ENCODE data around the gene MMD2.

The MMD2 gene

DNA sequence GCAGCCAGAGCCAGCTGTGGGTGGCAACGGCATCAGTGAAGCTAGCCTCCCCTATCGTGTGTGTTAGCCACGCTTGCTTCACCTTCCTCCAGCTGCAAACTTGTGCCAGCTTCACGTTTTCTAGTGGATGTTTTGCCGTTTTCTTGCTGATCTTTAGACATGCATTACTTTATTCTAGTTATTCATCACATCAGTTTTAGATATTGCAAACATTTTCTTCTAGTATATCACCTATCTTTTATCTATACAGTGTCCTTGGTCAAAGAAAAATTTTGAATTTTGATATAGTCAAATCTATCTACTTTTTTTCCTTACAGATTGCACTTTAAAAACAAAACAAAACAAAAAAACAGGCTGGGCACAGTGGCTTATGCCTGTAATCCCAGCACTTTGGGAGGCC is 90.5 kb downstream of the MMD2 start:
- DNase-seq (ENCODE audit: low spot score) = no peak

DNA sequence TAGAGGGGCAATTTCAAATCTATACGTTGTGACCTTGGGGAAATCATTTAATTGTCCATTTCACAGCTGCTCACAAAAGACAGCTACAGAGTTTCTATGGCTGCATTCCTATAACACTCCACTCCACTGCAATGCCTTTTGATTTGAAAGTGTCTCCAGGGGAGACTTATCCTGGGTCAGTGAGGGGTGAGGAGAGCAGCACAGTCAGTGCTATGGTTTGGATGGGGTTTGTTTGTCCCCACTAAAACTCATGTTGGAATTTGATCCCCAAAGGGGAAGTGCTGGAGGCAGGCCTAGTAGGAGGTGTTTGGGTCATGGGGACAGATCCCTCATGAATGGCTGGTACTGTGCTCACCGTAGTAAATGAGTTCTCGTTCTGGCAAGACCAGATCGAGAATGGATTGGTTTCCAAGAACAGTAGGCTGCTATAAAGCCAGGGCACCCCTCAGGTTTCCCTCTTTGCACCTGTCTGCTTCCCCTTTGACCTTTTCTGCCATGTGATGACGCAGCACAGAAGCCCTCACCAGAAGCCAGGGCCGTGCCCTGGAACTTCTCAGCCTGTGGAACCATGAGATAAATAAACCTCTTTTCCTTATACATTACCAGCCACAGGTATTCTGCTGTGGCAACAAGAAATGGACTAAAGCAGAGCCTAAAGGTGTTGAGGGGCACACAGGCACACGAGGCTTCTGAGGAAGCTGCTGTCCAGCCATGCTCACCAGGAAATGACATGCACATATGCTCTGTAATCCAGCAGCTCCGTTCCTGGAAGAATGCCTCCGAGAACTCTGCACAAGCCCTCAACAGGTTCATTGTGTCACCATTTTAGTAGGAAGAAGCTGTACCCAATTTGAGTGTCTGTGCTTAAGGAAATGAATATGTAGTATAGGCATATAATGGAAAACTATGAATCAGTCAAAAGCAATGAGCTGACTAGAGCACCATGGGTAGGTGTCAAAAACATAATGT is 92.2 kb downstream of the MMD2 start:
- DNase-seq (ENCODE audit: low spot score) = no peak

DNA sequence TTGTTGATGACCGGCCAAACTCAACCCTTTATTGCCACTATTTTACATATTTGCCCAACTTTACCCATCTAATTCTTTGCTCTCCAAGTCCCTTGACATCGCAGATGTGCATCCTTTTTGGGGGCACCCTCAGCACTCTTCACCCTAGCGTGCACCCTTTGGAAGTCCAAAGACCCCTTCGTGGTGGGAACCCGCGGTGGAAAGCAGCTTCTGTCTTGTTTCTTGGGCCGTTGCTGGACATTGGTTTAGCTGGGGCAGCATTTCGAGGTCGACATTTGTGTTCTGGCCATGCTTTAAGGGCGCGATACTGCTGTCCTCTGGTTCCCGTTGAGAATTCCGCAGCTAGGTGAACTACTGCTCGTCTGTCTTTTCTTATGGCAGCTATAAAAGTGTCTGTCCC is 96.8 kb downstream of the MMD2 start:
- no peak for DNase-seq (ENCODE audit: low spot score)

DNA sequence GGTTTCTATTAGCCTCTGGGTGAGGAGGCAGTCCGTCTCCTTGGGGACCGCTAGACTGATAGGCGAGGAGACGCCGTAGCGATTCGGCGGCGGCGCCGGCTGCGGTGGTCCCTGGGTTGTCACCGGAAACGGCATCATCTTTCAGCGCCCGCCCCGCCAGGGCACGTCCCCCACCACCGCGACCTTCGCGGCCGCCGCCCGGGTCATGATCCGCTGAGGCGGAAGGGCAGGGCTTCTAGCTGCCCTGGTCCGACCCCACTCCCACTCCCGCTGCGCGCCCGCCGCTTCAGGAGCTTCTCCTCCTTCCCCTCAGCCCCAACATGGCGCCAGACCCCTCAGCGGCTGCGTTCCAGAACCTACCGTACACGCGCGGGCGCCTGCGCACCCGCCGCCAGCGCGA is 97.3 kb downstream of the MMD2 start, which contains the start of gene PAPOLB:
TSS of gene PAPOLB (minus strand) at position 358 of the 400 bp plus-strand sequence. CDS start at position 138, 220 bp downstream.
- no peak for DNase-seq (ENCODE audit: low spot score)

DNA sequence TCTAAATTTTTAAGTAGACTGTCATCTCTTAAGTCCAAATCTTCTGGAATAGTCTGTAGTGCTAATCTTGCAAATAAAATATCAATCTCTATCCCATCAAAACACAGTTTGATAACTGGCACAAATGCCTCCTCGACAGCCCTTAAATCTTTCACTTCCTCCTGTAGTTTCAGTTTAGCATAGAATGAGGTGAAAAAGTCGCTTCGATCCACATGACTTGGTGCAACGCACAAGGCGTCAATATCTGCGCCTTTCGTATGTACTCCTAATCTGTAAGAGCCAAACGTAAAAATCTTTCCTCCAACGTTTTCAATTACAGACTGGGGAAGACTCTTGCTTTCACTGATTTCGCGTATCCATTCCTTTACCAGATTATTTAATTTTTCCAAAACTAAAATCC is 97.8 kb downstream of the MMD2 start:
- no peak for DNase-seq (ENCODE audit: low spot score)

DNA sequence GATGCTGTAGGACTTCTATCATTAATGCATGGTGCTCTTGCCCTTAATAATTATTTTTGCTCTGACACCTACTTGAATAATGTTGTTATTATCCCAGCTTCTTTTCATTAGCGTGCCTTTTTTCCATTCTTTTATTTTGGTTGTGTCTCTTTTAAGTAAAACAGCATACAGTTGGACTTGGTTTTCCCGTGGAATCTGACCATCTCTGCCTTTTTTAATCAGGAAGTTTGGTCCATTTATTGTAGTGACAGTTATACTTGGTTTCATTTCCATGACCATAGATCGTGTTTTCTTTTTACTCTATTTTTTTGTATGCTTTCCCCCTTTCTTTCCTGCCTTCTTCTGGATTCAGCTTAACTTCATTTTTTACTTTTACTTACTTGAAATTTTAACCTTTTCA is 101.8 kb downstream of the MMD2 start:
- DNase-seq (ENCODE audit: low spot score) = no peak

DNA sequence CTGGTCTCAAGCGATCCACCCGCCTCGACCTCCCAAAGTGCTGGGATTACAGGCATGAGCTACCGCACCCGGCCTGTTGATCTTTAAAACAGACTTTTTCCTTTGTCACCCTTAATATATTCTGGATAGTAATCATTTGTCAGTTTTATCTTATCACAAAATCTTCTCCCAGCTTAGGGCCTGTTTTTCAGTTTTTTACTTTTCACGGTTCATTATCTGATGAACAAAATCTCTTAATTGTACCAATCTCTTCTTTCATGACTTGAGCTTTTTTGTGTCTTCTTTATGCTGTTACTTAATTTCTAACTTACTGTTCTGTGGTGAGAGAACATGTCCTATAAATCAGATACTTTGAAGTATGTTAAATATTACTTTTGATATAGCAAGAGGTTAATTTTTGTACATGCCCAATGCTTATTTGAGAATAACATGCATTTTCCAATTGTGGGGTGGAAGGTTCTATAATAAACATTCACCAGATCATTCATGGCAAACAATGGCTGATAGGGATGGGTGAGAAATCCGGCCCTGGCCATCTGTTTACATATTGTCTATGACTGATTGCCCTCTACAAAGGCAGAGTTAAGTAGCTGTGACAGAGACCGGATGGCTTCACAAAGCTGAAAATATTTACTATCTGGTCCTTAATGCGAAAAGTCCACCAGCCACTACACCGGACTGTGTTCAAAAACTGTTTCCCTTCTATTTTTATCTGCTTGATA is 102.5 kb downstream of the MMD2 start:
- no peak for DNase-seq (ENCODE audit: low spot score)
